Right lung (tissue), 10 donors: ENCODE data around the gene RCVRN. TPM values are rescaled to one million over a fixed set of nuclear protein-coding genes. Genes with fewer than 3 reads are reported as not detected.

Experiments used
- DNase-seq, 2 donors: peaks; one replicate each; pipeline ENCODE4 v3.0.0-alpha.2; 2013
- long read RNA-seq, 8 donors: transcript quantifications; one replicate each; lab custom pipeline, GENCODE V29; 2026
- polyA plus RNA-seq, 5 donors: library from polyadenylated mRNA; unstranded; fragments of 120-200 nt; gene quantifications; one replicate each; pipeline versions ENCODE4 v1.2.1 to v1.2.3, GENCODE V29; 2013; ENCODE audit warnings: inconsistent platforms in 1 of 5, low replicate concordance in 1 of 5; ENCODE audit not compliant: insufficient read length in 5 of 5, insufficient read depth in 1 of 5

The RCVRN gene
- under 1 TPM; 0.25 to 0.78 (median 0.48) TPM for polyA plus RNA-seq
- long read RNA-seq, donor 1, partial matches to known transcripts: 0 of 1 reads
- long read RNA-seq, donor 1, other reads (novel, unspliced or antisense): 0 of 1 reads
- long read RNA-seq, donor 2: 0 reads
- long read RNA-seq, donor 3: 0 reads
- long read RNA-seq, donor 4: 0 reads
- long read RNA-seq, donor 5: 0 reads
- long read RNA-seq, donor 6: 0 reads
- long read RNA-seq, donor 7: 0 reads
- long read RNA-seq, donor 8: 0 reads

- DNase-seq: no peak
These were observed at the start of gene RCVRN for GRCh38 chr17:9905078-9905415. RCVRN (minus strand) TSS chr17:9905271; CDS start chr17:9905180, 91 bp downstream.

- DNase-seq: no peak
These were observed 48.4 kb upstream of the RCVRN start for GRCh38 chr17:9953492-9953891.

GRCh38 chr17:9951803-9952202, 46.7 kb upstream of the RCVRN start:
- no peak for DNase-seq

GRCh38 chr17:9948928-9949327, 43.9 kb upstream of the RCVRN start:
- DNase-seq: no peak

- no peak for DNase-seq
These were observed 39.6 kb upstream of the RCVRN start for GRCh38 chr17:9944704-9945103.

GRCh38 chr17:9943343-9943742, 38.3 kb upstream of the RCVRN start:
- DNase-seq: no peak

- no peak for DNase-seq
These were observed 37.8 kb upstream of the RCVRN start for GRCh38 chr17:9942885-9943284.

- DNase-seq: no peak
These were observed 36.2 kb upstream of the RCVRN start for GRCh38 chr17:9941305-9941704.

GRCh38 chr17:9940841-9941240, 35.8 kb upstream of the RCVRN start:
- DNase-seq: no peak

GRCh38 chr17:9938764-9939163, 33.7 kb upstream of the RCVRN start:
- no peak for DNase-seq

- DNase-seq: no peak
These were observed 32.8 kb upstream of the RCVRN start for GRCh38 chr17:9937901-9938300.

GRCh38 chr17:9937241-9937761, 32.2 kb upstream of the RCVRN start:
- DNase-seq: peak; percentile 49 to 62

GRCh38 chr17:9936095-9936494, 31.0 kb upstream of the RCVRN start:
- no peak for DNase-seq

GRCh38 chr17:9935408-9935807, 30.3 kb upstream of the RCVRN start:
- no peak for DNase-seq

- DNase-seq: no peak
These were observed 29.3 kb upstream of the RCVRN start for GRCh38 chr17:9934331-9934730.

- DNase-seq: no peak
These were observed 27.4 kb upstream of the RCVRN start for GRCh38 chr17:9932491-9932890.

- DNase-seq: no peak
These were observed 26.2 kb upstream of the RCVRN start for GRCh38 chr17:9931144-9931741.

- DNase-seq: no peak
These were observed 24.8 kb upstream of the RCVRN start for GRCh38 chr17:9929871-9930270.

- no peak for DNase-seq
These were observed 23.7 kb upstream of the RCVRN start for GRCh38 chr17:9928601-9929333.

GRCh38 chr17:9926150-9926804, 21.2 kb upstream of the RCVRN start:
- DNase-seq: no peak

GRCh38 chr17:9925457-9925856, 20.4 kb upstream of the RCVRN start:
- DNase-seq: no peak

GRCh38 chr17:9924735-9925191, 19.7 kb upstream of the RCVRN start:
- peak; percentile 53 to 68 for DNase-seq
